HAP-1 (cell line): ENCODE results near the gene GMPPB.
A peak's percentile ranks its signal among the peaks of the same experiment; 100 is the strongest.

ENCODE experiments used
- DNase-seq, 2 experiments: peaks; one replicate each; pipeline ENCODE4 v3.0.0-alpha.2; 2016 to 2020; ENCODE audit warnings: low spot score in 2 of 2
- H3K27me3 ChIP-seq: fragments of 250-450 bp; sonication (Bioruptor Pico); 2 replicates; pipeline ENCODE4 v1.5.1; 2020; ENCODE audit warnings: low read depth, mild to moderate bottlenecking, moderate library complexity
- H3K36me3 ChIP-seq: fragments of 250-450 bp; sonication (Bioruptor Pico); replicated peaks from 2 replicates; pipeline ENCODE4 v1.5.1; 2020; ENCODE audit warnings: mild to moderate bottlenecking
- H3K4me1 ChIP-seq: fragments of 250-450 bp; sonication (Bioruptor Pico); 2 replicates; pipeline ENCODE4 v1.5.1; 2020; ENCODE audit warnings: mild to moderate bottlenecking
- H3K4me3 ChIP-seq: fragments of 250-450 bp; sonication (Bioruptor Pico); 2 replicates; pipeline ENCODE4 v1.5.1; 2020; ENCODE audit warnings: mild to moderate bottlenecking, moderate library complexity
- H3K9me3 ChIP-seq: fragments of 250-450 bp; sonication (Bioruptor Pico); 2 replicates; pipeline ENCODE4 v1.5.1; 2020; ENCODE audit warnings: mild to moderate bottlenecking, moderate library complexity
- in situ Hi-C: fragments of 300-500 bp; cut with MboI; formaldehyde crosslinking; loops from 3 replicates; pipeline ENCODE4 v1.14.3; 2020; ENCODE audit warnings: low sequenced_read_pairs, inconsistent platforms, mixed read lengths

Gene GMPPB

GRCh38 chr3:49714728-49715550 is 8.8 kb downstream of the GMPPB start:
- H3K9me3 ChIP-seq, result 0 out of 2 replicates have a peak, but pooled peaks cover 3% of the 10 kb centered on the region
- H3K36me3 ChIP-seq, result peaks cover 14% of the 10 kb centered on the region
- in situ Hi-C loops, result no loop called here
- no peaks in the 10 kb centered on the region for H3K27me3 ChIP-seq
- DNase-seq, result no peak
- H3K4me3 ChIP-seq, result no peak overlapping the region
- peaks cover 2% of the 10 kb centered on the region for H3K4me1 ChIP-seq

GRCh38 chr3:49713336-49714105 is 10.2 kb downstream of the GMPPB start:
- no peak overlapping the region for H3K4me3 ChIP-seq

DNA sequence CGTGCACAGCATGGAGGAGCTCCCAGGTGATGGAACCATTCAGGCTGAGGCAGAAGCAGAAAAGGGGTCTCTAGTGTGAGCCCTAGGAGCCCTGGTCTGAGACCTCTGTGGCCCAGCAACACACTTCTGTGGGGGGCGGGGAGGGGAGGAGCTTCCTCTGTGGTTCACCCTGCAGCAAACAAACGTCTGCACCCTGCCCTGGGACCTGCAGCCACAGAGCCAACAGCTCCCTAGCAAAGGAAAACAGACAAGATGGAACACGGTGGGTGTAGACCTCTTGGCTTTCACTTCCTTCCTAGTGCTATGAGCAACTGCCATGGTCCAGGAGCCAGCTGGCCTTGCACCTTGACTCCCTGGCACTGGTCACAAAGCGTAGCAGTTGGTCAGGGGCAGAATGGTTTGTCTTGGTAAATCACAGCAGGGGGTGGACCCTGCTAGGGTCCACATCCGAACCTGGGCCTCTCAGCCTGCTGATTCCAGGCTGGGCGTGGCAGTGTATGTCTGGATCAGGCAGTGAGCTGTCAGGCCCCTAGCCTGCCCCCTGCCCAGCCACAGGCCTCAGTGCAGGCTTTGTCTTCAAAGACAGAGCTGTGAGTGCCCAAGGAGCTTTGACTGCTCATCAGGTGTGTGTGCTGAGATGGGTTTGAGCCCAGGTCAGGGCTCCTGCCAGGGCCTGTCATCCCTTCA is 11.0 kb downstream of the GMPPB start:
- Histone ChIP-seq H3K9me3 (no peaks in the 10 kb centered on the region), H3K4me1 (no peaks in the 10 kb centered on the region), H3K4me3 (no peak overlapping the region), H3K27me3 (no peaks in the 10 kb centered on the region), H3K36me3 (peaks cover 6% of the 10 kb centered on the region; the same call in 1 of the 2 replicates)
- no peak for DNase-seq
- in situ Hi-C loops, result no loop called here

More at GRCh38 chr3:49713336-49714105, 10.2 kb downstream of the GMPPB start:
- no peak for DNase-seq
- peaks cover 7% of the 10 kb centered on the region for H3K36me3 ChIP-seq
- no peaks in the 10 kb centered on the region for H3K27me3 ChIP-seq
- in situ Hi-C loops, result no loop called here
- no peaks in the 10 kb centered on the region for H3K9me3 ChIP-seq
- no peaks in the 10 kb centered on the region for H3K4me1 ChIP-seq

GRCh38 chr3:49712166-49712565 is 11.6 kb downstream of the GMPPB start:
- Histone ChIP-seq H3K9me3 (no peaks in the 10 kb centered on the region), H3K27me3 (no peaks in the 10 kb centered on the region), H3K4me1 (no peaks in the 10 kb centered on the region), H3K4me3 (no peak overlapping the region), H3K36me3 (peaks cover 6% of the 10 kb centered on the region; the same call in 1 of the 2 replicates)
- no peak for DNase-seq
- in situ Hi-C loops, result no loop called here

GRCh38 chr3:49711489-49711888 is 12.3 kb downstream of the GMPPB start:
- no peaks in the 10 kb centered on the region for H3K4me1 ChIP-seq
- DNase-seq, result no peak
- H3K4me3 ChIP-seq, result no peak overlapping the region
- H3K27me3 ChIP-seq, result no peaks in the 10 kb centered on the region
- in situ Hi-C loops, result no loop called here
- no peaks in the 10 kb centered on the region for H3K9me3 ChIP-seq
- H3K36me3 ChIP-seq, result peaks cover 2% of the 10 kb centered on the region; the same call in 1 of the 2 replicates

- Histone ChIP-seq H3K9me3 (no peaks in the 10 kb centered on the region), H3K4me1 (no peaks in the 10 kb centered on the region), H3K36me3 (no peaks in the 10 kb centered on the region; the same call in none of the 2 replicates), H3K4me3 (no peak overlapping the region), H3K27me3 (no peaks in the 10 kb centered on the region)
- no peak for DNase-seq
- in situ Hi-C loops, result no loop called here
Observed at GRCh38 chr3:49709852-49710251, 13.9 kb downstream of the GMPPB start.

DNA sequence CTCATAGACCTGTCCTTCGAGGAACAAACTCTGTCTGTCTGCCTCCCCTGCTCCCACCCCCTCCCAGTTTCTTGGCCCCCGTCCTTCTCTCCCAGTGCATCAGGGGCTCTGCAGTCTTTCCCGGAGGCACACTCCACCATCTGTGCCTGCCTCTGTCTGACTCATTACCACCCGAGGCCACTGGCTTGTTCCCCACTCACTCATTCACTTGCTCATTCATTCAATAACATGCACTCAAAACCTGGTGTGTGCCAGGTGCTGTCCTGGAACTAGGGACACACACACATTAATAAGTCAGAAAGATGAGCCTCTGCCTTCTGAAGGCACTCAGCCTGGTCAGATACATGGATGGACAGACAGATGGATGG is 16.7 kb downstream of the GMPPB start:
- H3K4me1 ChIP-seq, result no peaks in the 10 kb centered on the region
- in situ Hi-C loops, result no loop called here
- H3K36me3 ChIP-seq, result peaks cover 10% of the 10 kb centered on the region
- no peak overlapping the region for H3K4me3 ChIP-seq
- H3K27me3 ChIP-seq, result no peaks in the 10 kb centered on the region
- no peak for DNase-seq
- no peaks in the 10 kb centered on the region for H3K9me3 ChIP-seq

DNA sequence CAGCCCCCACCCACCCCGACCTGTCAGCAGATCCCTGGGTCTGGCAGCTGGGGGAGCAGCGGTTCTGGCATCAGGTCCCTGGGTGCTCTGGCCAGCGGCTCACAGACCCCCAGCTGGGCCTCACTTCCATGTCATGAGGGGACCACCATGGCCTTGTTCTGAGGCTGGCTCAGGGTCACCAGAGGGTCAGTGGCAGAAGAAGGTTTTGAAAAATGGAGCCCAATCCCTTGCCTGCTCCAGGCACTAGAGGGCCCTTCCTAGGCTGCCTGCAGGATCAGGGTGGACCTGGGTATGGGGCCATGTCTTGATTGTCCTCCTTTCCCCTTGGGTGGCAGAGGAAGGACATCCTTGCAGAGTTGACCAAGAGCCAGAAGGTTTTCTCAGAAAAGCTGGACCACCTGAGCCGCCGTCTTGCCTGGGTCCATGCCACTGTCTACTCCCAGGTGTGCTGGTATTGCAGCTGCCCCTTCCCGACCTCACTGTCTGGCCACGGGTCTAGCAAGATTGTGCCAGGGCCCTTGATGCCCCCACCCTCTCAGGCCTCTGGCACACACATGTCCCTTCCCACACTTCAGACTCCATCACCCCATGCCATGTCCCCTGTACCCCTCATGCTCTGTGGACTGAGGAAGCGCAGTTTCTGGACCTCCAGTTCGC is 17.2 kb downstream of the GMPPB start:
- H3K4me3 ChIP-seq, result no peak overlapping the region
- H3K4me1 ChIP-seq, result no peaks in the 10 kb centered on the region
- no peaks in the 10 kb centered on the region for H3K9me3 ChIP-seq
- H3K36me3 ChIP-seq, result peaks cover 14% of the 10 kb centered on the region
- in situ Hi-C loops, result no loop called here
- no peaks in the 10 kb centered on the region for H3K27me3 ChIP-seq
- DNase-seq, result no peak

DNA sequence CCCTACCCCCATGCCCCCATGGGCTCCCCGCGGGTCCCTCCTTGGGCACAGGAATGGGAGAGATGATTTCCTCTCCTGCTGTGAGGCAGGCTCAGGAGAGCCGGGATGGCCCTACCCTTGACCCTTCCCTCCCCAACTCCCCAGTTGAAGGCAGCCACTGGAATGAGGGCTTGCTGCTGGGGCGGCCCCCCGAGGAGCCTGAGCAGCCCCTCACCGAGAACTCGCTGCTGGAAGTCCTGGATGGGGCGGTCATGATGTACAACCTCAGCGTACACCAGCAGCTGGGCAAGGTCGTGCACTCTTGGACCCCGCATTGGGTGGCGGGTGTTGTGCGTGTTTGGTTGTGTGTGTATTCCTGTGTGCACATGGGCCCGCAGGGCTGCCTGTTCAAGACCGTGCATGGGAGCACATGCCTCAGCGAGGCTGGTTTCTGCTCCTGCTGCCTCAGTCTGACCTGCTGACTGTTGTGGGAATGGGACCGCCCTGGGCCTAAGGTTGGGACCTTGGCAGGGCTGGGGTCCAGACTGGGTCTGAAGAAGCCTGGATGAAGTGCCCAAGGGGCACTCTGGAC is 18.3 kb downstream of the GMPPB start:
- Histone ChIP-seq H3K9me3 (no peaks in the 10 kb centered on the region), H3K4me3 (no peak overlapping the region), H3K4me1 (no peaks in the 10 kb centered on the region), H3K36me3 (peaks cover 16% of the 10 kb centered on the region), H3K27me3 (no peaks in the 10 kb centered on the region)
- DNase-seq, result no peak
- in situ Hi-C loops, result no loop called here

- no peaks in the 10 kb centered on the region for H3K9me3 ChIP-seq
- no peak for DNase-seq
- no peaks in the 10 kb centered on the region for H3K4me1 ChIP-seq
- no peak overlapping the region for H3K4me3 ChIP-seq
- H3K36me3 ChIP-seq, result peaks cover 16% of the 10 kb centered on the region
- in situ Hi-C loops, result loop anchor here (5.0 kb wide), 1 partner anchor 128 kb away; no protein-coding TSS in a partner anchor
- no peaks in the 10 kb centered on the region for H3K27me3 ChIP-seq
Observed at GRCh38 chr3:49704629-49705028, 19.1 kb downstream of the GMPPB start.

GRCh38 chr3:49703956-49704355 is 19.8 kb downstream of the GMPPB start:
- Histone ChIP-seq H3K27me3 (no peaks in the 10 kb centered on the region), H3K36me3 (peaks cover 16% of the 10 kb centered on the region), H3K9me3 (no peaks in the 10 kb centered on the region), H3K4me1 (no peaks in the 10 kb centered on the region), H3K4me3 (no peak overlapping the region)
- in situ Hi-C loops, result loop anchor here (5.0 kb wide), 1 partner anchor 128 kb away; no protein-coding TSS in a partner anchor
- no peak for DNase-seq

GRCh38 chr3:49703443-49703927 is 20.3 kb downstream of the GMPPB start:
- H3K9me3 ChIP-seq, result no peaks in the 10 kb centered on the region
- peak; percentile 51 to 71 for DNase-seq
- H3K27me3 ChIP-seq, result no peaks in the 10 kb centered on the region
- in situ Hi-C loops, result loop anchor here (5.0 kb wide), 1 partner anchor 129 kb away; no protein-coding TSS in a partner anchor
- H3K4me1 ChIP-seq, result no peaks in the 10 kb centered on the region
- peaks cover 16% of the 10 kb centered on the region for H3K36me3 ChIP-seq
- H3K4me3 ChIP-seq, result no peak overlapping the region

DNA sequence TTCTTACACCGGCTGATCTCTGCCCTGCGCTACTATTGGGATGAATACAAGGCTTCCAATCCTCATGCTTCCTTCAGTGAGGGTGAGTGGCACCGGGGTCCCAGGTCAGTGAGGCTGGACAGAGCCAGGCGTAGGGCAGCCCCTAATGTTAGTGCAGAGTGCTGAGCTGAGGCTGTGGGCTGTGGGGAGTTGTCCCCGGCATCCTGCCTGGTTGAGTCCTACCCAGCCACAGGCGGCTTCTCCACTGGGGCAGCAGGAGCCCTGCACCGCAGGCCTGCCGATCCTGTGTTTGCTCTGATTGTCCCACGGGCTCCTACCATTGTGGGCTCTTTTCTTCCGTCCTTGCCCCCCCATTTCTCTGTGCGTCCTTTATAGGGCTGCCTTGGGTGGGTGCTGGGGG is 21.1 kb downstream of the GMPPB start:
- in situ Hi-C loops, result loop anchor here (5.0 kb wide), 1 partner anchor 130 kb away; no protein-coding TSS in a partner anchor

More for the DNA sequence above, 21.1 kb downstream of the GMPPB start:
- Histone ChIP-seq H3K4me1 (no peaks in the 10 kb centered on the region), H3K9me3 (no peaks in the 10 kb centered on the region), H3K36me3 (peaks cover 20% of the 10 kb centered on the region), H3K27me3 (no peaks in the 10 kb centered on the region), H3K4me3 (no peak overlapping the region)
- DNase-seq, result no peak
